ENCODE measurements around the gene ZSCAN5C.
"Not testable (repeated sequence)": the region's sequence is repeated elsewhere in the genome, so short reads cannot be mapped to it uniquely, and the experiment has no call there.

ZSCAN5C gene

DNA sequence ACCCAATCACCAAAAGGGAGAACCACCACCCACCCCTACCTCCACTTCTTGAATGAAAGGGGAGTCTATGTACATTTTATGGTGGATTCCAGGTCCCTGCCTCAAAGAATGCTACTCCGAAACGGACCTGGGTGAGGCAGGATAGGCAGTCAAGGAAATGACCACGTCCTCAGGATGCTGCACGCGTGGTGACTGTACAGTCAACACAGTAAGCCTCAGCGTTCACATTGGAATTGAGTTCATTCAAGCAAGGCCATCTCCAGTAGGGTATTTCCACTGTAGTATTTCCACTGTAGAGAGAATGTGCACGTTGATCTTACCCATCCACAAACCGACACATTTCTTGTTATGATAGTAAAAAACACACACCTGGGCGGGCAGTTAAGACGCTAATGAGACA is 16.9 kb downstream of the ZSCAN5C start:
- Histone ChIP-seq H3K9ac (no peak overlapping the region), H3K27me3 (peaks cover 10% of the 10 kb centered on the region), H3K4me2 (no peak overlapping the region), H3K36me3 (no peaks in the 10 kb centered on the region), H3K4me3 (no peak overlapping the region), H3K9me3 (no peaks in the 10 kb centered on the region), H3K27ac (no peak overlapping the region), H3K4me1 (peaks cover 18% of the 10 kb centered on the region), H4K20me1 (no peaks in the 10 kb centered on the region)
- no peak for TF ChIP-seq Cebpa-rat (IDR thresholded peaks at IDR 0.05)

- H3K36me3 ChIP-seq, H3K4me3 ChIP-seq, H3K27ac ChIP-seq, H4K20me1 ChIP-seq, H3K4me2 ChIP-seq, H3K9me3 ChIP-seq, H3K9ac ChIP-seq: not testable (repeated sequence)
- H3K4me1 ChIP-seq = peaks cover 16% of the 10 kb centered on the region
- peaks cover 10% of the 10 kb centered on the region for H3K27me3 ChIP-seq
Measured at GRCh38 chr19:56221442-56221841, 19.4 kb downstream of the ZSCAN5C start.

- Histone ChIP-seq H3K27me3 (peaks cover 10% of the 10 kb centered on the region), H3K27ac (no peak overlapping the region), H3K4me1 (peaks cover 12% of the 10 kb centered on the region), H4K20me1 (no peaks in the 10 kb centered on the region), H3K9me3 (no peaks in the 10 kb centered on the region), H3K9ac (no peak overlapping the region), H3K36me3 (no peaks in the 10 kb centered on the region), H3K4me2 (no peak overlapping the region), H3K4me3 (no peak overlapping the region)
- TF ChIP-seq Cebpa-rat (IDR thresholded peaks at IDR 0.05) = no peak
Measured at GRCh38 chr19:56221851-56222250, 19.8 kb downstream of the ZSCAN5C start.

GRCh38 chr19:56222901-56223300 is 20.8 kb downstream of the ZSCAN5C start:
- Histone ChIP-seq H3K27me3 (peaks cover 2% of the 10 kb centered on the region; the same call in 1 of the 2 replicates), H3K4me1 (peaks cover 2% of the 10 kb centered on the region), H3K36me3 (no peaks in the 10 kb centered on the region), H3K4me2 (no peak overlapping the region), H3K4me3 (no peak overlapping the region), H3K9me3 (no peaks in the 10 kb centered on the region), H3K27ac (no peak overlapping the region), H3K9ac (no peak overlapping the region), H4K20me1 (no peaks in the 10 kb centered on the region)
- no peak for TF ChIP-seq Cebpa-rat (IDR thresholded peaks at IDR 0.05)

DNA sequence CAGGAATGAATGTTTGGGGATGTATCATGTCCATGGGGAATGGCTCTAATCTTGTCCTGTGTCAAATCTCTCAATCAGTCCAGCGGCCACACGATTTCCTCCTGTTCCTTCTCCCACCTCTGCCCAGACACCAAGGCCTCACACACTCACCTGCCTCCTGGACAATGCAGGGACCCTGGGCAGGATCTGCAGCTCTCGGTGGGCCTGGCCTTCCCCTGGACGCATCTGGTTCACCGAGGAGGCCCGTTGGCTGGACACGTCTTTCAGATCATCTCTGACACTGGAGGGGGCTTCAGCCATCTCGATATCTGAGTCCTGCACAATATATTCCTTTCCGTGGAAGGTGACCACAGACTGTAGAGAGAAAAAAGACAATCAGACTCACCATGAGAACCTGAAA is 21.4 kb downstream of the ZSCAN5C start:
- H3K4me2 ChIP-seq = no peak overlapping the region
- no peaks in the 10 kb centered on the region for H4K20me1 ChIP-seq

DNA sequence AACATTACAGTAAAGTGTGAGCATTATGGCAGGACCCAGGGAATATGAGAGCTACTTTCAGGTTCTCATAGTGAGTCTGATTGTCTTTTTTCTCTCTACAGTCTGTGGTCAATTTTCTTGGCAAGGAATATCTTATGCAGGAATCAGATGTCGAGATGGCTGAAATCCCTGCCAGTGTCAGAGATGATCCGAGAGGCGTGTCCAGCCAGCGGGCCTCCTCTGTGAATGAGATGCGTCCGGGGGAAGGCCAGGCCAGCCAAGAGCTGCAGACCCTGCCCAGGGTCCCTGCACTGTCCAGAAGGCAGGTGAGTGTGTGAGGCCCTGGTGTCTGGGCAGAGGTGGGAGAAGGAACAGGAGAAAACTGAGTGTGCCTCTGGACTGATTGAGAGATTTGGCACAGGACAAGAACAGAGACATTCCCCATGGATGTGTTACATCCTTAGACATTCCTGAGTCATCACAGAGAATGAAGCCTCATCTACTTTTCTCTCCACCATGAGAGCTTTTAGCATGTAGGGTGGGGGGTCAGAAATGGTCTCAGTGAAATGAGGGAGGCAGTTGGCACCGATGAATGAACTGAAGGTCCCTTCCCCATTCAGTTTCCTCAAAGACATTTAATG is 43.2 kb downstream of the ZSCAN5C start:
- no peaks in the 10 kb centered on the region for H3K36me3 ChIP-seq
- H3K9me3 ChIP-seq = no peaks in the 10 kb centered on the region
- no peaks in the 10 kb centered on the region for H3K27me3 ChIP-seq
- H4K20me1 ChIP-seq = no peaks in the 10 kb centered on the region
- H3K27ac ChIP-seq = no peak overlapping the region
- no peaks in the 10 kb centered on the region for H3K4me1 ChIP-seq
- no peak for TF ChIP-seq Cebpa-rat (IDR thresholded peaks at IDR 0.05)
- H3K4me2 ChIP-seq = no peak overlapping the region
- no peak overlapping the region for H3K4me3 ChIP-seq
- no peak overlapping the region for H3K9ac ChIP-seq

More for the DNA sequence above, 21.4 kb downstream of the ZSCAN5C start:
- H3K9ac ChIP-seq = no peak overlapping the region
- no peaks in the 10 kb centered on the region for H3K27me3 ChIP-seq
- no peaks in the 10 kb centered on the region for H3K36me3 ChIP-seq
- no peaks in the 10 kb centered on the region for H3K9me3 ChIP-seq
- H3K27ac ChIP-seq = no peak overlapping the region
- no peak overlapping the region for H3K4me3 ChIP-seq
- no peak for TF ChIP-seq Cebpa-rat (IDR thresholded peaks at IDR 0.05)
- H3K4me1 ChIP-seq = no peaks in the 10 kb centered on the region

- H3K4me2 ChIP-seq, H3K4me3 ChIP-seq, H3K4me1 ChIP-seq, H3K9me3 ChIP-seq, H3K9ac ChIP-seq, H3K36me3 ChIP-seq, H4K20me1 ChIP-seq, H3K27me3 ChIP-seq, H3K27ac ChIP-seq: not testable (repeated sequence)
Measured at GRCh38 chr19:56245764-56246163, 43.7 kb downstream of the ZSCAN5C start.

DNA sequence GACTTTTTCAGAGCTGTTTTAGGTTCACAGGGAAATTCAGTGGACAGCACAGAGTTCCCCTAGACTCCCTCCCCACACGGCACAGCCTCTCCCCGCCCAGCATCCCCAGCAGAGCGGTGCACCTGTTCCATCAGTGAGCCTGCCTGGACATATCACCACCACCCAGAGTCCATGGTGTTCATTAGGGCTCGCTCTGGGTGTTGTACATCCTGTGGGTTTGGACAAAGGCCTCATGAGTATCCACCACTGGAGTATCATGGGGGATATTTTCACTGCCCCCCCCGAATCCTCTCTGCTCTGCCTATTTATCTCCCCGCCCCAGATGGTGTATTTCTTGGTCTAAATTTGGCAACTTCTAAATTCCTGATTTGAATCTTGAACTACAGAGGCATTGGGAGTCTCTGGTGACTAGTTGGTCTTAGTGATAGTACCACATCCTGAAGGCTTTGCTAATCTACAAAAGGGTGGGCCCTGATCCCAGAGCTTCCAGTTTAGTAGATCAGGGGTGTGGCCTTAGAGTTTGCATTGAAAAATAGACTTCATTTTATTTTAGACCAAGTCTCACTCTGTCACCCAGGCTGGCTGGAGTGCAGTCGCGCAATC is 46.8 kb downstream of the ZSCAN5C start:
- H3K27ac ChIP-seq, H3K4me3 ChIP-seq, H3K4me2 ChIP-seq, H3K4me1 ChIP-seq, H4K20me1 ChIP-seq, H3K27me3 ChIP-seq, H3K36me3 ChIP-seq, H3K9ac ChIP-seq, H3K9me3 ChIP-seq: not testable (repeated sequence)

- no peak for TF ChIP-seq Cebpa-rat (IDR thresholded peaks at IDR 0.05)
- Histone ChIP-seq H3K9ac (no peak overlapping the region), H3K4me3 (no peak overlapping the region), H4K20me1 (no peaks in the 10 kb centered on the region), H3K9me3 (no peaks in the 10 kb centered on the region), H3K27ac (no peak overlapping the region), H3K4me2 (no peak overlapping the region), H3K4me1 (no peaks in the 10 kb centered on the region), H3K36me3 (no peaks in the 10 kb centered on the region), H3K27me3 (no peaks in the 10 kb centered on the region)
Measured at GRCh38 chr19:56252699-56253422, 50.8 kb downstream of the ZSCAN5C start.

GRCh38 chr19:56253737-56254136 is 51.7 kb downstream of the ZSCAN5C start:
- TF ChIP-seq Cebpa-rat (IDR thresholded peaks at IDR 0.05) = no peak
- H3K4me3 ChIP-seq = no peak overlapping the region
- H3K4me2 ChIP-seq = no peak overlapping the region
- no peaks in the 10 kb centered on the region for H4K20me1 ChIP-seq
- no peaks in the 10 kb centered on the region for H3K36me3 ChIP-seq
- no peaks in the 10 kb centered on the region for H3K4me1 ChIP-seq
- H3K9me3 ChIP-seq = no peaks in the 10 kb centered on the region
- no peak overlapping the region for H3K27ac ChIP-seq
- no peak overlapping the region for H3K9ac ChIP-seq
- H3K27me3 ChIP-seq = no peaks in the 10 kb centered on the region
